Activated effector memory CD4-positive, alpha-beta T cell treated with Interleukin-2 at 50 U/mL for 16 hours (primary cell): ENCODE measurements around the gene EML4.
"Not testable (repeated sequence)": the region's sequence is repeated elsewhere in the genome, so short reads cannot be mapped to it uniquely, and the experiment has no call there.

ENCODE experiments used
- DNase-seq: peaks from one replicate; pipeline ENCODE4 v3.0.0-alpha.2; 2020

The EML4 gene

GRCh38 chr2:42173467-42173866 is 4.3 kb downstream of the EML4 start:
- DNase-seq, result not testable (repeated sequence)

DNA sequence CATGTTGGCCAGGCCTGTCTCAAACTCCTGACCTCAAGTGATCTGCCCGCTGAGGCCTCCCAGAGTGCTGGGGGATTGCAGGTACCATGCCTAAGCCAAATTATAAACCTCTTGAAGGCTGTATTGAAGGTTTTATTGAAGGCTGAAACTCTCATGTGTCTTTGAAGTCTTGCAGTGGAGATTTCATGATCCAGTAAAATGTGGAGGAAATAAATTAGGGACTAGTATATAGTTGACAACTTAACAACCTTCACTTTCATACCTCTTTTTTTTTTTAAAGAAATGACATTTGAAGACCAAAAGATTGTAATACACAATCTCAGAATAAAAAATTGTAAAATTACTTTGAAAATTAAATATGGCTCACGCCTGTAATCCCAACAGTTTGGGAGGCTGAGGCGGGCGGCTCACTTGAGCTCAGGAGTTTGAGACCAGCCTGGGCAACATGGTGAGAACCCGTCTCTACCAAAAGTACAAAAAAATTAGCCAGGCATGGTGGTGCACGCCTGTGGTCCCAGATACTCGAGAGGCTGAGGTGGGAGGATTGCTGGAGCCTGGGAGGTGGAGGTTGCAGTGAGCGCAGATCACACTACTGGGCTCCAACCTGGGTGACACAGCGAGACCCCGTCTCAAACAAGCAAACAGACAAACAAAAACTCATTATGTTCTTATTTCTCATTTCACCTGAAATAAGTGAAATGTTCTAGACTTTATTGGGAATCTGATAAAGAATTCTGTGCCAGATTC is 8.0 kb downstream of the EML4 start:
- no peak for DNase-seq

DNA sequence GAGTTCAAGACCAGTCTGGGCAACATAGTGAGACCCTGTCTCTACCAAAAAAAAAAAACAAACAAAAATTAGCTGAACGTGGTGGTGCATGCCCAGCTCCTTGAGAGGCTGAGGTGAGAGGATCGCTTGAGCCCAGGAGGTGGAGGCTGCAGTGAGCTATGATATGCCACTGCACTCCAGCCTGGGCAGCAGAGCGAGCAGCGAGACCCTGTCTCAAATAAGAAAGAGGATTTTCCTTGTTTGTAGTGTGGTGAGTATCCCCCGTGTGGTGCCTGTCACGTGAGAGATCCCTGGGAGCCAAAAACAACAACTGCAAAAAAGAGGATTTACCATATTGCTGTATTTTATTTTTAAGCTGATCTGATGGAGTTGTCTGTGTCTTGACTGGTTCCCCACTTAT is 9.2 kb downstream of the EML4 start:
- no peak for DNase-seq

- no peak for DNase-seq
Observed at GRCh38 chr2:42180300-42180699, 11.1 kb downstream of the EML4 start.

- DNase-seq, result no peak
Observed at GRCh38 chr2:42182654-42183308, 13.6 kb downstream of the EML4 start.

DNA sequence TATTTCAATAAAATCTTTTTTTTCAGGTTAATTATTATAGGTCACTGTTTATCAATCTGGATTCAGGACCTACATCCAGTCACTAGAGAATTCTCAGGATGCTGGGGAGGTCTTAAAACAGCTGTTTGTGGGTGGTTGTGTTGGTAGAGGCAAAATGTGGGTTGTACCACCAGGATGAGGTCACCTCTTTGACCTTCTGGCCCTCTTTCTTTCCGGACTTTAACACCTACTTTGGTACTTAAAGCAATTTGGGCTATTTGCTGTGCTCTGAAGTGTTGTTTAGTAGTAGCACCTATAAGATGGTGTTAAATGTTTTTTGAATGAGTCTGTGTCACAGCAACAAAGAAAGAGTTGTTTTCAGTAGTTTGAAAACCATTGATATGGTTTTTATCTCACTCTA is 14.6 kb downstream of the EML4 start:
- no peak for DNase-seq

- DNase-seq, result no peak
Observed at GRCh38 chr2:42184346-42184745, 15.2 kb downstream of the EML4 start.

DNA sequence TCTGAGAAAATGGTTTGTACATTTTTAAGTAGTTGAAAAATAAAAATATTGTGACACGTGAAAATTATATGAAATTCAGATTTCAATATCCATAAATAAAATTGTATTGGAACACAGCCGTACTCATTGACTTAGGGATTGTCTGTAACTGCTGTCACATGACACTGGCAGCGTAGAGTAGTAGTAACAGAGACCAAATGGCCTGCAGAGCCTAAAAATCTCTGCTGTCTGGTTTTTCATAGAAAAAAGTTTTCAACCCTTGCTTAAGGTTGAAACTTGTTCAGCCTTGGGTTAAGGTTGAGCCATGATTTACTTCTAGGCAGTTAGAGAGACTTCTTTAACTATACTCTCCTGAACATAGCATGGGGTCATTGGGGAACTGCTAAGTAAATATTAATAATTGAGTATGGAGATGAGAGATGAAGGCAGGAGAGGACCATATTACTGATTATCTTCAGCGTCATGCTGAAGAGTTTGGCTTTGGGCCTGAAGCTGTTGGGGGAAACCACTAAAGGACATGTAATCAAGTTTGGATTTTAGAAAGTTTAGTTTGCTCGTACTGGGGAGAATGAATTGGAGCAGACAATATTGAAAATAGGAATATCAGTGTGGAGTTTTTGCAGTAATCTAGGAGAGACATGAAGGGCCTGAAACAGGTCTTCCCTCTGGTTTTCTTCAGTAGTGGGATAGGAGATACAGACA is 16.2 kb downstream of the EML4 start:
- DNase-seq, result no peak

- DNase-seq, result no peak
Observed at GRCh38 chr2:42186366-42186765, 17.2 kb downstream of the EML4 start.

- DNase-seq, result no peak
Observed at GRCh38 chr2:42186945-42187632, 17.9 kb downstream of the EML4 start.

DNA sequence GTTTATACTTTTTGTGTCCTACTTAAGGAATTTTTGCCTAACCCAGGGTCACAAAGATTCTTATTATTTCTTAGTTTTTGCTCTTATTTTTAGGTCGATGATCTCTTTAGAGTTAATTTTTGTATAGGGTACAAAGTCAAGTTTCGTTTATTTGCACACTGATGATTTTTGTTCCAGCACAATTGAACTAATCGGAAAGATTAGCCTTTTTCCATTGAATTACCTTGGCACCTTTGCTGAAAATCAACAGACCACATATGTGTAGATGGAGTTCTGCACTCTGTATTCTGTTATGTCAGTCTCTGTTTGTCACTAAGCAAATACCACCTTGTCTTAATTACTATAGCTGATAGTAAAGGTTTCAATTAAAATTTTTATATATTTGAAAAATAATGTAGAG is 18.7 kb downstream of the EML4 start:
- DNase-seq, result no peak

GRCh38 chr2:42189235-42189566 is 20.0 kb downstream of the EML4 start:
- DNase-seq, result no peak

- DNase-seq, result no peak
Observed at GRCh38 chr2:42190191-42190590, 21.0 kb downstream of the EML4 start.

- no peak for DNase-seq
Observed at GRCh38 chr2:42191285-42192009, 22.3 kb downstream of the EML4 start.

- DNase-seq, result no peak
Observed at GRCh38 chr2:42192010-42192373, 22.8 kb downstream of the EML4 start.

- DNase-seq, result no peak
Observed at GRCh38 chr2:42192652-42193566, 23.8 kb downstream of the EML4 start.

GRCh38 chr2:42193722-42194187 is 24.6 kb downstream of the EML4 start:
- DNase-seq, result no peak

GRCh38 chr2:42194428-42194827 is 25.3 kb downstream of the EML4 start:
- no peak for DNase-seq

GRCh38 chr2:42195559-42195958 is 26.4 kb downstream of the EML4 start:
- DNase-seq, result no peak

- no peak for DNase-seq
Observed at GRCh38 chr2:42196070-42196402, 26.9 kb downstream of the EML4 start.

GRCh38 chr2:42196403-42197267 is 27.5 kb downstream of the EML4 start:
- DNase-seq, result no peak
